Hepatocyte (in vitro differentiated cells): Measurements from ENCODE around the gene CBARP.

Source experiments
- CTCF ChIP-seq: fragments of 200-600 bp; sonication (generic); IDR thresholded peaks from 2 replicates; pipeline ENCODE4 v1.5.1; 2016; ENCODE audit warnings: antibody characterized with exemption, mild to moderate bottlenecking; ENCODE audit not compliant: poor library complexity
- EZH2phosphoT487 ChIP-seq: fragments of 200-600 bp; sonication (generic); IDR thresholded peaks from one replicate; pipeline ENCODE4 v1.6.1; 2018; ENCODE audit warnings: antibody characterized with exemption, mild to moderate bottlenecking, low read depth, moderate library complexity; ENCODE audit not compliant: unreplicated experiment, severe bottlenecking

DNA sequence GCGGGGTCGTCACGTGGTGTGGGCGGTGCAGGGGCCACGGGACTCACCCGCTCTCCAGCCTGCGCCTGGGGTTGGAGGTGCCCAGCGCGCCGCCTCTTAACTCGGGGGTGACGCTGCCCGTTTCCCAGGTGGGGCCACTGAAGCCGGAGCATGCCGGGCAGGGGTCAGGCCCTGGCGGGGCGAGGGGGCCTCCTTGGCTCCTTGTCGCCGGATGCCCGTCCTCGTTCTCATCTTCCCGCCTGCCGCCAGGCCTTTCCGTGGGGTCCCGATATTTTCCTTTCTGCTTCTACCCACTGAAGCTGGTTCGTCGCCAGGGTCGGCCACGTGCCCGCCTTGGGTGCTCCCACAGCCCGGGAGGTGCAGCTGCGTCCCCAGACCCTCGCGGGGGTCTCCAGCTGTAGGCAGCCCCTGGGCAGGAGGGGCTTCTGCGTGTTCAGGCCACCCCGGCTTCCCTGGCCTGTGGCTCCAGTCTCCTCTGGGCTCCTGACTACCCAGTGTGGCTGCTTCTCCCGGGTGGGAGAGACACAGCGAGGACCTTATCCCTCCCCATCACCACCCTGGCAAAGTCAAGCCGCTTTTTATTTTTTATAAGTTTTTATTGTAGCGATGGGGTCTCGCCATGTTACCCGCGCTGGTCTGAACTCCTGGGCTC lies 38.3 kb upstream of the CBARP start:
- TF ChIP-seq CTCF (no peak), EZH2phosphoT487 (no peak)
